C4-2B (cell line): ENCODE data around the gene RASSF5.

ENCODE experiments used
- H3K27ac ChIP-seq: fragments of 450-650 bp; 2 replicates; pipeline ENCODE4 v1.5.1; 2017
- ZFX ChIP-seq: fragments of 450-650 bp; IDR thresholded peaks from 2 replicates; pipeline ENCODE4 v1.6.1; 2017
- TF ChIP-seq, protein P1 (sequence below): fragments of 450-650 bp; conservative IDR thresholded peaks from 2 replicates; pipeline ENCODE4 v1.5.1; 2017; ENCODE audit warnings: mild to moderate bottlenecking

Gene RASSF5

DNA sequence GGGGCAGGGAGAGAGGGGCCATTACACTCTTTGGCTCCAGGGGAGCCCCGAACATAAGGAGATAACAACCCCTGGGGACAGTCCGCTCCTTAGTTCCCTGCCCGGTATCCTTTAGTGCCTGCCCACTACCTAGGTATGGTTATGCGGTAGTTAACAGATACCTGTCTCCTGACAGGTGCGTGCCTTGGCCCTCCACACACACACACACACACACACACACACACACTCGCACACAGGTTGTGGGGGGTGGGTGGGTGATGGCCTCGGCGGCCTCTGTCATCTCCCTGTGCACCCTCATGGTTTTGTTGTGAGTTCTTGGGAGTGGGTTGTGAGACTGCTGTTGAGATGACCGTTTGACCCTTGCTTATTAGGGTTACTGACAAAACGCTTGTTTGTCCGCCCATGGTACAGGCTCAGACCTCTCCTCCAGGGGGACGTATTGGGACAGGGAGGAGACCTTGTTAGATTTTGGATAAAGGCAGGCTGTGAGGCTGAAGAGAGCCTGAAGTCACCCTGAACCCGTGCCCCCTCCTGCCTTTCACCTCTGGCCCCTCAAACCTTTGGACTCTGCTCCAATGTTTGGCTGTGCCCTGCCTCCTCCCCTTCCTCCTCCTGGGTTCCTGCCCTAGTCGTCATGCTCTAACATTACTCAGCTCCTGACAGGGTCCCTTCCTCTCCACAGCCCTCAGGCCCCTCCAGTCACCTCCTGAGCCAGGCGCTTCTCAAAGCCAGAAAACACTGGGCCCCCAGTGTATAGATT is 979 bp downstream of the RASSF5 start:
- TF ChIP-seq, protein P1, sequence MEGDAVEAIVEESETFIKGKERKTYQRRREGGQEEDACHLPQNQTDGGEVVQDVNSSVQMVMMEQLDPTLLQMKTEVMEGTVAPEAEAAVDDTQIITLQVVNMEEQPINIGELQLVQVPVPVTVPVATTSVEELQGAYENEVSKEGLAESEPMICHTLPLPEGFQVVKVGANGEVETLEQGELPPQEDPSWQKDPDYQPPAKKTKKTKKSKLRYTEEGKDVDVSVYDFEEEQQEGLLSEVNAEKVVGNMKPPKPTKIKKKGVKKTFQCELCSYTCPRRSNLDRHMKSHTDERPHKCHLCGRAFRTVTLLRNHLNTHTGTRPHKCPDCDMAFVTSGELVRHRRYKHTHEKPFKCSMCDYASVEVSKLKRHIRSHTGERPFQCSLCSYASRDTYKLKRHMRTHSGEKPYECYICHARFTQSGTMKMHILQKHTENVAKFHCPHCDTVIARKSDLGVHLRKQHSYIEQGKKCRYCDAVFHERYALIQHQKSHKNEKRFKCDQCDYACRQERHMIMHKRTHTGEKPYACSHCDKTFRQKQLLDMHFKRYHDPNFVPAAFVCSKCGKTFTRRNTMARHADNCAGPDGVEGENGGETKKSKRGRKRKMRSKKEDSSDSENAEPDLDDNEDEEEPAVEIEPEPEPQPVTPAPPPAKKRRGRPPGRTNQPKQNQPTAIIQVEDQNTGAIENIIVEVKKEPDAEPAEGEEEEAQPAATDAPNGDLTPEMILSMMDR = no peak
- no peak for TF ChIP-seq ZFX
- H3K27ac ChIP-seq = no peak overlapping the region

DNA sequence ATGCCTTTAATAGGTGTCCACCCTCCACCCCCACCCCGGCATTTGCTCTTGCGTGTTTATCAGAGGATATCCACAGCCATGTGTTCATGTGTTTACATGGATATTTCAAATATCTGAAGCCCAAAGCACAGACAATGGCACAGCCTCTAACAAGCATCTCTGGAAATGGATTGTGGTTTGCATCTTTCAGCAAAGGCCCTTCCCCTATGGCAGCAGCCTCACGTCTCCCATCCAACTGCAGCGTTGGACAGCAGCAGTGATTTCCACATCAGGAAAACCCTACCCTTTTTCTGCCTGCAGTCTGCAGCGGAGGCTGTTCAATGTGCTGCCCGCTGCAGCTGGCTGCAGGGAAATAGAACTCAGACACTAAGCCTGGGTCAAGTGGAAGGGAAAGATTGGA is 1.6 kb downstream of the RASSF5 start:
- TF ChIP-seq, protein P1 = no peak
- no peak for TF ChIP-seq ZFX
- no peak overlapping the region for H3K27ac ChIP-seq

DNA sequence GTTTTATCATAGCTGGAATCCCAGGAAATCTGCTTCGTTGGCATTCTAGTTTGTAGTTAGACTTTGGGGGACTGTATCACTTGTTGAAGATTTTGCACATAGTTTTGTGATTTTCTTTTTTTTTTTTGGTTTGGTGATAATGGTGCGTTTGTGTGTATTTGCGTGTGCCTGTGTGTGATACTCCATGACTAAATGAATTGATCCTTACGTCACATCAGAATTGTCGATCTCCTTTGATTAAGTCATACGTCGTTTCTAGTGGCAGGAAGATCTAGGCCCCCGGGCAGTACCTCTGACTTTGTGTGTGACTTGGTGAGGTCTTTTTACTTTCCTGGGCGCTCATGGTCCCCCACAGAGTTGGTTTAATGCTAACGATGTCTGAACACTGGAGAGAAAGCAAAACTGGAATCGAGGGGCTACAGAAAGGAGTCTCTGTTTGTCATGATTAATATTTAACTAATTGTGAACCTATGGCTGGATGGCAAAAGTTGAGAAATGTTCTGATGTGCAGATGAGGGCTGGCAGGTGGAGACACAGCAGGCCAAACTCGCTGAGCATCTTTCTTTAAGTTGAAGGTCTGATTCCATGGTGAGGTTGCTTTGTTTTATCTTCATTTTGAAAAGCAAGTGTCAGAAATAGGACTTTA is 2.4 kb downstream of the RASSF5 start:
- no peak for TF ChIP-seq ZFX
- TF ChIP-seq, protein P1 = no peak
- H3K27ac ChIP-seq = no peak overlapping the region

DNA sequence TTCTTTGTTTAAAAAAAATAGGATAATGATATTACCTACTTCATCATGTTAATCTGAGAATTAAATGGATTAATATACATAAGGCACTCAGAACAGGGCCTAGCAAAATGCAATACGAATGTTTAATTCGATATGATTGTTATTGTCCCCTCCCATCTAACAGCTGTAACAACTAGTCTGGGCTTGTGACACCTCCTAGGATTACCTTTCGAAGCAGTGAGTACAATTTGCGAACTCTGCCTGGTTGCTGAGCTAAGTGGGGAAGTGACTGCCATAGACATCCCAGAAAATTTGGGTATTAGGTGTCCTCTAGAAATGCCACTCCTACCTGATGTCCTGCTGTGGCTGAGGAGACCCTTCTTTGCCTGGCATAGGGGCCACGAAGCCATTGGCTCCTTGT is 3.0 kb downstream of the RASSF5 start:
- H3K27ac ChIP-seq = no peak overlapping the region
- no peak for TF ChIP-seq ZFX
- TF ChIP-seq, protein P1 = no peak

DNA sequence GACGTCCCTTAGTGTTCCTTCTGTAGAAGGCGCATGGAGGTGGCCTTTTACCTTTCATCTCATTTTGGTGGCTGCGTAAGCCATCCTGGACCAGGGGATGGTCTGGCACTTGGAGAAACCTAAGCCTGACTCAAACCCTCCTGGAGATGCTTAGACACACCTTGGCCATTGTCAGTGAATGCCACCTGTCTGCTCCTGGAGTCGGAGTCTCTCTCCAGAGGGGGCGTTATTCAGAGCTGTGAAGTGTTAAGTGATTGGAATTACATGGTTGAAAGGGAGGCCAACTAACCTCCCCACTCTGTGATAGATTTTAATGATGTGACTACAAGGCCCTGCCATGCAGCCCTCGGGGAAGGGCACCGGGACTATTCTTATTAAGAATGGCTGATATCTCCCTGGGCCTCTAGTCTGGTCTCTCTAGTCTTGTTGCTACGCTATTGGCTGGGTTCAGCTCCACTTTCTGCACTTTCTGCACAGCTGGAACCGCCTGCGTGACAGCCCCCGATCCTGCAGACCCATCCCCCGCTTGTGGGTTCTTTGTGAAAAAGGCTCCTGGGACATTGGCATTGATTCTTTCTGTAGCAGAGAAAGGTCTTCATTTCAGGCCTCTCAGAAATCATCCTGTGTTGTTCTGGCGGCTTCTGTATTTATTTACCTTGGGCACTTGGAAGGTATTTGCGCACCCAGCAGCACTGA is 4.2 kb downstream of the RASSF5 start:
- no peak overlapping the region for H3K27ac ChIP-seq
- TF ChIP-seq, protein P1 = no peak
- TF ChIP-seq ZFX = no peak

DNA sequence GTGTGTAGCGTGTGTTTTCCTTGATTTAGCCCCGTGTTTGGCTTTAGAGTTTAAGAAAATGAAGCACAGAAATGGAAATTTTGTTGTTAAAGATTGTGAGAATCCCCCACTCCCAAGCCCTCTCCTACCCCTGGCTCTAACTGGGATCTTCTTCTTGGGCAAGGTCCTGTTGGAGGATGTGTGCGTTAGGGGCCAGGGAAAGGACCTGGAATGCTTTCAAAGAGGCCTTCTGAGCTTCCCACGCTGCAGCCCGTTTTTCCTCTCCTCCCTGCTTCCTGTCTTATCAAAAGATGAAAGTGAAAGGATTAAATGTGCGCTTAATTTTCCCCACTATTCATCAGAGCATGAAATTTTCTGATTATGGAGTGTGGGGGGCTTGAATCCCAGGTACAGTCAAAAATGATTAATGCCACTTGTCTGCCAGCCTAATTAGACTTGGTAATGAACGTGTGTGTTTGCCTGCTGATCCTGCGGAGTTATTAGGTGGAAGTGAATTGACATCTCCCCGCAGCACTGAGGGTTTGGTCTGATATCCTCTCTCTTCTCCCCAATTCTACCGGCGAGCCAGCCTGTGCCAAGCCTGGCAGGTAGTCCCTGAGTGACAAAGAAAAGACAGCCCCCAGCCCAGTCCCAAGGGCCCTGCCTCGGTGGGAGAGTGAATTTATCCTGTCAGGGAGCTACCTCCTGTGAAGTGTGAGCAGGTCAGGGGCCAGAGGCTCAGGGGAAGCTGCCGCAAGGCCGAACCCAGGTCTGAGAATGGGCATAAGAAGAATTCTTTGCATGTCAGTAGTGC is 4.9 kb downstream of the RASSF5 start:
- H3K27ac ChIP-seq = no peak overlapping the region
- no peak for TF ChIP-seq ZFX
- TF ChIP-seq, protein P1 = no peak
